Endothelial cell of umbilical vein (primary cell): ENCODE data around the gene LTF. TPM values are rescaled to one million over a fixed set of nuclear protein-coding genes. Genes with fewer than 3 reads are reported as not detected.

Experiments used
- BruUV-seq: library from RNA; stranded (reverse); fragments of 400-500 nt; replicated peaks from 2 replicates; lab custom pipeline; 2021; lab: Mats Ljungman, UMichigan
- CTCF ChIA-PET: fragments of 300-600, 350-600 bp; sonication (Branson Sonifier 250); formaldehyde crosslinking; loops from one replicate; lab custom pipeline; 2021; ENCODE audit warnings: antibody characterized with exemption, inconsistent platforms; lab: Charles Lee
- POLR2A ChIA-PET: fragments of 300-600, 350-600 bp; sonication (Branson Sonifier 250); formaldehyde crosslinking; loops from one replicate; lab custom pipeline; 2021; ENCODE audit warnings: antibody characterized with exemption, inconsistent platforms; lab: Charles Lee
- DNase-seq: peaks from one replicate; pipeline ENCODE4 v3.0.0-alpha.2; 2011; ENCODE audit warnings: low read depth, low spot score
- FAIRE-seq: peaks from 2 replicates; lab custom pipeline; 2011; peaks lifted over from hg19 to GRCh38; lab: Jason Lieb, UNC
- H2AFZ ChIP-seq: 2 replicates; pipeline ENCODE4 v1.6.0; 2012; ENCODE audit warnings: low read depth, low read length, control low read depth, inconsistent platforms
- H3K27ac ChIP-seq: 2 replicates; pipeline ENCODE4 v1.5.1; 2011; ENCODE audit warnings: low read depth, mild to moderate bottlenecking, control low read depth, low read length, moderate library complexity; ENCODE audit not compliant: insufficient read depth
- H3K27me3 ChIP-seq, 2 experiments: 2 replicates each; pipeline versions ENCODE4 v1.6.0 to v1.6.1; 2011; ENCODE audit warnings: low read length in 2 of 2, mixed read lengths in 1 of 2; ENCODE audit not compliant: control insufficient read depth in 2 of 2, insufficient read depth in 2 of 2
- H3K36me3 ChIP-seq, 2 experiments: 2 replicates in 1 of 2; 3 replicates in 1 of 2; pipeline ENCODE4 v1.5.1; 2011; ENCODE audit warnings: low read length in 2 of 2, mild to moderate bottlenecking in 1 of 2, moderate library complexity in 1 of 2; ENCODE audit not compliant: control insufficient read depth in 2 of 2, insufficient read depth in 2 of 2; ENCODE audit errors: extremely low read depth in 1 of 2
- H3K4me1 ChIP-seq: 3 replicates; pipeline ENCODE4 v1.5.1; 2011; ENCODE audit warnings: mild to moderate bottlenecking, low read length; ENCODE audit not compliant: control insufficient read depth, insufficient read depth; ENCODE audit errors: extremely low read depth
- H3K4me2 ChIP-seq: 2 replicates; pipeline ENCODE4 v1.6.1; 2011; ENCODE audit warnings: low read length, control low read depth, mixed read lengths; ENCODE audit not compliant: insufficient read depth
- H3K4me3 ChIP-seq, 3 experiments: fragments of 200-600 bp in 1 of 3; sonication (generic), shearing (Covaris generic) in 1 of 3; replicated peaks in 1 of 3; 2 replicates each; pipeline ENCODE4 v1.5.1; 2011 to 2016; ENCODE audit warnings: control low read depth in 3 of 3, low read length in 3 of 3, mild to moderate bottlenecking in 2 of 3, inconsistent platforms in 1 of 3, low read depth in 1 of 3, moderate library complexity in 1 of 3; ENCODE audit not compliant: insufficient read depth in 1 of 3
- H3K79me2 ChIP-seq: 2 replicates; pipeline ENCODE4 v1.6.0; 2012; ENCODE audit warnings: low read length, inconsistent platforms; ENCODE audit not compliant: control insufficient read depth, insufficient read depth
- H3K9ac ChIP-seq: replicated peaks from 2 replicates; pipeline ENCODE3; 2011; ENCODE audit warnings: low read length, control low read depth; ENCODE audit not compliant: insufficient read depth; ENCODE audit errors: extremely low read depth
- H3K9me1 ChIP-seq: replicated peaks from 3 replicates; pipeline ENCODE4 v1.6.0; 2011; ENCODE audit warnings: mild to moderate bottlenecking, low read length; ENCODE audit not compliant: control insufficient read depth, insufficient read depth; ENCODE audit errors: extremely low read depth
- H3K9me3 ChIP-seq: replicated peaks from 2 replicates; pipeline ENCODE4 v1.5.1; 2012; ENCODE audit warnings: low read length, inconsistent platforms; ENCODE audit not compliant: control insufficient read depth, insufficient read depth
- H4K20me1 ChIP-seq: replicated peaks from 2 replicates; pipeline ENCODE3; 2011; ENCODE audit warnings: mild to moderate bottlenecking, low read length; ENCODE audit not compliant: control insufficient read depth, insufficient read depth; ENCODE audit errors: extremely low read depth
- EZH2 ChIP-seq: IDR thresholded peaks from 2 replicates; pipeline ENCODE4 v1.6.1; 2012; ENCODE audit warnings: borderline replicate concordance, low read depth, mild to moderate bottlenecking, moderate library complexity, low read length, inconsistent platforms; ENCODE audit not compliant: severe bottlenecking
- FOS ChIP-seq: IDR thresholded peaks from 2 replicates; pipeline ENCODE4 v1.6.1; 2011; ENCODE audit warnings: mild to moderate bottlenecking, low read length, moderate library complexity, borderline replicate concordance; ENCODE audit not compliant: insufficient read depth
- GATA2 ChIP-seq: IDR thresholded peaks from 2 replicates; pipeline ENCODE4 v1.7.0; 2011; ENCODE audit warnings: low read depth, mild to moderate bottlenecking, moderate library complexity, mixed read lengths, low read length; ENCODE audit not compliant: insufficient read length, insufficient read depth
- JUN ChIP-seq: IDR thresholded peaks from 2 replicates; pipeline ENCODE4 v1.6.1; 2011; ENCODE audit warnings: borderline replicate concordance, low read depth; ENCODE audit not compliant: insufficient read length, insufficient read depth
- POLR2A ChIP-seq: IDR thresholded peaks from 2 replicates; pipeline ENCODE4 v1.6.1; 2012; ENCODE audit warnings: low read depth, mild to moderate bottlenecking, control low read depth, low read length
- POLR2AphosphoS5 ChIP-seq: IDR thresholded peaks from 2 replicates; pipeline ENCODE4 v1.6.1; 2012; ENCODE audit warnings: low read depth, mild to moderate bottlenecking, control low read depth, low read length, moderate library complexity; ENCODE audit not compliant: insufficient read depth
- dilution Hi-C: fragments of 300-500 bp; cut with MboI; formaldehyde crosslinking; loops from one replicate; pipeline ENCODE4 v1.15.0; 2019; ENCODE audit warnings: low sequenced_read_pairs; ENCODE audit not compliant: extremely low pct_ligation_motif_present
- intact Hi-C: fragments of 100-400 bp; cut with micrococcal nuclease; formaldehyde crosslinking; loops from one replicate; pipeline ENCODE4 v1.10.0; 2022
- polyA plus RNA-seq, 4 experiments: library from polyadenylated mRNA; depleted of rRNA in 3 of 4; stranded (reverse) in 3 of 4; unstranded in 1 of 4; fragments of >200 nt; gene quantifications; 2 replicates each; pipeline versions ENCODE4 v1.2.1 to v1.2.3, GENCODE V29; 2011 to 2012; ENCODE audit warnings: missing spikeins in 1 of 4
- total RNA-seq: library from RNA; stranded (reverse); gene quantifications from 2 replicates; pipeline ENCODE4 v1.2.3, GENCODE V29; 2021
- TF ChIP-seq, protein P1 (sequence below), 2 donors: IDR thresholded peaks; 1 replicate in 1 of 2; 2 replicates in 1 of 2; pipeline ENCODE4 v1.5.1; 2011; ENCODE audit warnings: low read length in 2 of 2, mild to moderate bottlenecking in 2 of 2, moderate library complexity in 2 of 2, control low read depth in 1 of 2, inconsistent platforms in 1 of 2, low read depth in 1 of 2; ENCODE audit not compliant: insufficient read depth in 1 of 2; ENCODE audit errors: extremely low read depth in 1 of 2
- TF ChIP-seq, protein P2 (sequence below): IDR thresholded peaks from 2 replicates; pipeline ENCODE4 v1.6.1; 2011; ENCODE audit not compliant: insufficient read depth, insufficient read length

Gene LTF
- total and polyA plus RNA-seq, 2 donors (not counting 3 experiments of a cell fraction or from before 2014, with no cell fraction given), result not detected

GRCh38 chr3:46503200-46503874, 38.6 kb upstream of the LTF start:
- no peaks in the 10 kb centered on the region for H3K9me3 ChIP-seq
- no peak overlapping the region for H3K27ac ChIP-seq
- H4K20me1 ChIP-seq, result no peaks in the 10 kb centered on the region
- intact Hi-C loops, result no loop called here
- no peaks in the 10 kb centered on the region for H3K79me2 ChIP-seq
- POLR2A ChIA-PET, result no interaction called here
- H3K9ac ChIP-seq, result no peak overlapping the region
- CTCF ChIA-PET, result interaction anchor here (0.7 to 3.4 kb wide), 5 partner anchors 11 to 126 kb away, joined by 3 to 24 read pairs (median 7); no protein-coding TSS in a partner anchor
- no peak overlapping the region for H2AFZ ChIP-seq
- dilution Hi-C loops, result no loop called here
- H3K27me3 ChIP-seq, result peaks cover 0 to 2% of the 10 kb centered on the region in 2 experiments
- no peak overlapping the region for H3K4me3 ChIP-seq
- no peaks in the 10 kb centered on the region for H3K4me1 ChIP-seq
- no peak for FAIRE-seq
- no peaks in the 10 kb centered on the region for H3K36me3 ChIP-seq
- DNase-seq, result no peak
- H3K4me2 ChIP-seq, result no peak overlapping the region
- no peak for TF ChIP-seq POLR2AphosphoS5
- TF ChIP-seq POLR2A, result no peak
- TF ChIP-seq JUN, result no peak
- H3K9me1 ChIP-seq, result no peaks in the 10 kb centered on the region
- no TSS peak for BruUV-seq

DNA sequence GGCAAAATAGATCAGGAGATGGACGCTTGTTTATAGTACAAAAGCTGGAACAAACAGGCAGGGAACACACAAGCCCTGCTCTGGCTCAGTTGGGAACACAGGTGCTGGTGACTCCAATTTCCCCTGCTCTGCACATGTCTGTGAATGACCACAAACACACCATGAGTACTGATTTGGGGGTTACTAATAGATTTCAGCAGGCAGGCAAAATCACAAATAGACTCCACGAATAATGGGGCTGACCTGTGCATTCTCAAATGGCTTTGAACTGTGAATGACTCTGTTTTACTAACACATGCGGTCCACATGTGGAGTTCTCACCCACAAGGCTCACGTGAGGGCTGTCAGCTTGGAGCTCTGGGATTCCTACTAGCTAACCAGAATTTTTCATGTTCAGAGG, 37.0 kb upstream of the LTF start:
- peak overlapping the region; percentile 10 for H2AFZ ChIP-seq
- no peak overlapping the region for H3K4me3 ChIP-seq
- H3K79me2 ChIP-seq, result no peaks in the 10 kb centered on the region
- peaks cover 0 to 2% of the 10 kb centered on the region in 2 experiments for H3K27me3 ChIP-seq
- TF ChIP-seq, protein P1, sequence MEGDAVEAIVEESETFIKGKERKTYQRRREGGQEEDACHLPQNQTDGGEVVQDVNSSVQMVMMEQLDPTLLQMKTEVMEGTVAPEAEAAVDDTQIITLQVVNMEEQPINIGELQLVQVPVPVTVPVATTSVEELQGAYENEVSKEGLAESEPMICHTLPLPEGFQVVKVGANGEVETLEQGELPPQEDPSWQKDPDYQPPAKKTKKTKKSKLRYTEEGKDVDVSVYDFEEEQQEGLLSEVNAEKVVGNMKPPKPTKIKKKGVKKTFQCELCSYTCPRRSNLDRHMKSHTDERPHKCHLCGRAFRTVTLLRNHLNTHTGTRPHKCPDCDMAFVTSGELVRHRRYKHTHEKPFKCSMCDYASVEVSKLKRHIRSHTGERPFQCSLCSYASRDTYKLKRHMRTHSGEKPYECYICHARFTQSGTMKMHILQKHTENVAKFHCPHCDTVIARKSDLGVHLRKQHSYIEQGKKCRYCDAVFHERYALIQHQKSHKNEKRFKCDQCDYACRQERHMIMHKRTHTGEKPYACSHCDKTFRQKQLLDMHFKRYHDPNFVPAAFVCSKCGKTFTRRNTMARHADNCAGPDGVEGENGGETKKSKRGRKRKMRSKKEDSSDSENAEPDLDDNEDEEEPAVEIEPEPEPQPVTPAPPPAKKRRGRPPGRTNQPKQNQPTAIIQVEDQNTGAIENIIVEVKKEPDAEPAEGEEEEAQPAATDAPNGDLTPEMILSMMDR (IDR thresholded peaks at IDR 0.05; ENCODE audit: extremely low read depth in 1 of 2, insufficient read depth in 1 of 2, low read depth in 1 of 2, low read length in 2 of 2), result no peak
- TF ChIP-seq, protein P2, sequence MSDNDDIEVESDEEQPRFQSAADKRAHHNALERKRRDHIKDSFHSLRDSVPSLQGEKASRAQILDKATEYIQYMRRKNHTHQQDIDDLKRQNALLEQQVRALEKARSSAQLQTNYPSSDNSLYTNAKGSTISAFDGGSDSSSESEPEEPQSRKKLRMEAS, result no peak
- TF ChIP-seq POLR2A, result no peak
- no peak for TF ChIP-seq EZH2
- no peak for TF ChIP-seq GATA2
- TF ChIP-seq FOS, result no peak
- no TSS peak for BruUV-seq
- H3K4me2 ChIP-seq, result no peak overlapping the region
- FAIRE-seq (no peak), DNase-seq (no peak)
- CTCF ChIA-PET, result interaction anchor here (1.6 to 3.4 kb wide), 3 partner anchors 13 to 128 kb away, joined by 4 to 24 read pairs (median 8); no protein-coding TSS in a partner anchor
- dilution Hi-C loops (no loop called here), intact Hi-C loops (no loop called here)
- H3K9ac ChIP-seq, result no peak overlapping the region
- H3K9me1 ChIP-seq, result no peaks in the 10 kb centered on the region
- POLR2A ChIA-PET, result no interaction called here
- H3K36me3 ChIP-seq, result no peaks in the 10 kb centered on the region
- no peaks in the 10 kb centered on the region for H3K9me3 ChIP-seq
- no peak overlapping the region for H3K27ac ChIP-seq
- no peaks in the 10 kb centered on the region for H4K20me1 ChIP-seq
- H3K4me1 ChIP-seq, result peaks cover 6% of the 10 kb centered on the region
